ENCODE results near the gene CCDC51. TPM values are rescaled to one million over a fixed set of nuclear protein-coding genes. Genes with fewer than 3 reads are reported as not detected.

Gene CCDC51
- total RNA-seq, 1 experiment from 2014 or later: 29.3 TPM

DNA sequence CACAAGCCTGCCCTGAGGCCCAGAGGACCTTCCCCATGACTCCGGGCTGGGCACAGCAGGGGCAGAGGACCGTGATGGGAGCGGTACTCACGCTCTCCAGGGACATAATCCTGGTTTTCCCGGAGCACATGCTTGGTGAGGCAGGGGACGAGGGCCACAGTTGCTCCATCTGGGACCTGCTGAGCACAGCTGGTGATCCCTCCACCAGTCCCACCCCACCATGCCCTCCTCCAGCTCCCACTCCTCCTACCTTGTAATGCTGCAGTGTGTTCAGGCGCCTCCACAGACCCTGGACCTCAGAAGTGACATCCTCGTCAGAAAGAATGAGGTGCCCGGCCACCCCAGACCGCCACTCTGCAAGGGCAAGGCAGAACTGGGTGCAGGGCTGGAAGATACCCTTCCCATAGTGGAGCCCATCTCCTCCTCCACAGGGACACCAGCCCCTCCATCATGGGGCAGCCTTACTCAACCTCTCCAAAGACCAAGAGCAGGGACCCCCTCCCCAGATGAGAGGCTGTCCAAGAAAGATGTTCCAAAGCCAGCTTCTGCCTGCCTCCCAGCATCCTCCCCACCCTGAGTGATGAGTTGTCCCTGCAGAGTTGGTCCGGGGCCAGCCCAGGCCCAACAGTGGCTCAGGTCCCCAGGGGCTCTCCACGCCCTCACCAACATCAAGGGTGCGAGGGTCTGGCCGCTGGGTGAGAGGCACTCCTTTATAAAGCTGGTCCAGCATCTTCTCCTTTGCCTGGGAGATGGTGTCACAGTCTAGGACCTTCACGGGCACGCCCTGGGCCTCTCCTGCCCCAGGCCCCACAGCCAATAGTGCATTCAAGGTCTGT is 29.5 kb downstream of the CCDC51 start:
- Histone ChIP-seq H3K79me2 (ENCODE audit: insufficient read depth, low read length) (no peaks in the 10 kb centered on the region), H3K27ac (ENCODE audit: low read depth, low read length) (no peak overlapping the region), H3K4me2 (ENCODE audit: low read length) (no peak overlapping the region), H2AFZ (ENCODE audit: low read depth, low read length, poor library complexity, severe bottlenecking) (no peak overlapping the region), H3K9me3 (ENCODE audit: control insufficient read depth in 1 of 2, insufficient read depth in 1 of 2, low read depth in 1 of 2, low read length in 2 of 2) (no peaks in the 10 kb centered on the region), H3K9ac (ENCODE audit: low read length) (no peak overlapping the region), H3K4me3 (replicated peaks in 1 of 2; ENCODE audit: low read depth in 1 of 2, low read length in 2 of 2) (no peak overlapping the region), H3K36me3 (ENCODE audit: control insufficient read depth in 1 of 2, insufficient read depth in 2 of 2, low read length in 2 of 2) (peaks cover 2 to 3% of the 10 kb centered on the region in 2 experiments; a peak in 2 of 4 replicates), H3K4me1 (ENCODE audit: control insufficient read depth in 1 of 2, insufficient read depth in 2 of 2, low read length in 2 of 2) (no peaks in the 10 kb centered on the region), H3K27me3 (ENCODE audit: insufficient read depth, low read length) (no peaks in the 10 kb centered on the region), H3K9me2 (ENCODE audit: insufficient read depth) (no peaks in the 10 kb centered on the region), H4K20me1 (ENCODE audit: insufficient read depth) (no peaks in the 10 kb centered on the region)
- intact Hi-C loops (cut with micrococcal nuclease): no loop called here
- ChIA-PET CTCF (interaction anchor here (1.3 kb wide), 1 partner anchor 25 kb away, joined by 3 read pairs; no protein-coding TSS in a partner anchor), POLR2A (no interaction called here), RAD21 (ENCODE audit: low non-redundant PET in 1 of 2, low total read pairs in 2 of 2, uncharacterized antibody in 2 of 2, unreplicated experiment in 2 of 2) (no interaction called here)
- no peak for ATAC-seq
- DNase-seq (ENCODE audit: low read depth, low spot score): no peak
- BruUV-seq (replicated peaks): no TSS peak
- TF ChIP-seq CBX3 (IDR thresholded peaks at IDR 0.05; ENCODE audit: low read depth) (no peak), POLR2AphosphoS5 (IDR thresholded peaks at IDR 0.05; ENCODE audit: low read depth, low read length) (no peak), YY1 (IDR thresholded peaks at IDR 0.05; ENCODE audit: extremely low read depth, insufficient replicate concordance, low read depth, low read length) (no peak), EZH2phosphoT487 (IDR thresholded peaks at IDR 0.05; ENCODE audit: borderline replicate concordance) (no peak), RAD21 (IDR thresholded peaks at IDR 0.05; ENCODE audit: low read depth) (no peak)
- TF ChIP-seq, protein P1, sequence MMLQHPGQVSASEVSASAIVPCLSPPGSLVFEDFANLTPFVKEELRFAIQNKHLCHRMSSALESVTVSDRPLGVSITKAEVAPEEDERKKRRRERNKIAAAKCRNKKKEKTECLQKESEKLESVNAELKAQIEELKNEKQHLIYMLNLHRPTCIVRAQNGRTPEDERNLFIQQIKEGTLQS (IDR thresholded peaks at IDR 0.05): no peak
- TF ChIP-seq, protein P2, sequence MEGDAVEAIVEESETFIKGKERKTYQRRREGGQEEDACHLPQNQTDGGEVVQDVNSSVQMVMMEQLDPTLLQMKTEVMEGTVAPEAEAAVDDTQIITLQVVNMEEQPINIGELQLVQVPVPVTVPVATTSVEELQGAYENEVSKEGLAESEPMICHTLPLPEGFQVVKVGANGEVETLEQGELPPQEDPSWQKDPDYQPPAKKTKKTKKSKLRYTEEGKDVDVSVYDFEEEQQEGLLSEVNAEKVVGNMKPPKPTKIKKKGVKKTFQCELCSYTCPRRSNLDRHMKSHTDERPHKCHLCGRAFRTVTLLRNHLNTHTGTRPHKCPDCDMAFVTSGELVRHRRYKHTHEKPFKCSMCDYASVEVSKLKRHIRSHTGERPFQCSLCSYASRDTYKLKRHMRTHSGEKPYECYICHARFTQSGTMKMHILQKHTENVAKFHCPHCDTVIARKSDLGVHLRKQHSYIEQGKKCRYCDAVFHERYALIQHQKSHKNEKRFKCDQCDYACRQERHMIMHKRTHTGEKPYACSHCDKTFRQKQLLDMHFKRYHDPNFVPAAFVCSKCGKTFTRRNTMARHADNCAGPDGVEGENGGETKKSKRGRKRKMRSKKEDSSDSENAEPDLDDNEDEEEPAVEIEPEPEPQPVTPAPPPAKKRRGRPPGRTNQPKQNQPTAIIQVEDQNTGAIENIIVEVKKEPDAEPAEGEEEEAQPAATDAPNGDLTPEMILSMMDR (IDR thresholded peaks at IDR 0.05 in 2 of 3, conservative IDR thresholded peaks at IDR 0.05 in 1 of 3; ENCODE audit: borderline replicate concordance in 1 of 3, insufficient read depth in 1 of 3, low read depth in 2 of 3, low read length in 2 of 3): no peak
